H1 (cell line): ENCODE results near the gene TEX22. TPM values are rescaled to one million over a fixed set of nuclear protein-coding genes. Genes with fewer than 3 reads are reported as not detected.

Experiments used
- CHD1 ChIP-seq: IDR thresholded peaks from 2 replicates; pipeline ENCODE4 v1.6.1; 2012; ENCODE audit warnings: low read depth, low read length, improper control_type of control experiment
- CHD7 ChIP-seq: fragments of 300-600 bp; sonication (generic); IDR thresholded peaks from 2 replicates; pipeline ENCODE4 v1.7.1; 2012; ENCODE audit warnings: low read length, moderate library complexity, mild to moderate bottlenecking, inconsistent platforms; ENCODE audit not compliant: insufficient replicate concordance
- GTF2F1 ChIP-seq: IDR thresholded peaks from 2 replicates; pipeline ENCODE4 v1.6.1; 2012; ENCODE audit warnings: low read depth, low read length, improper control_type of control experiment, borderline replicate concordance
- POU5F1 ChIP-seq: IDR thresholded peaks from 2 replicates; pipeline ENCODE4 v1.6.1; 2011; ENCODE audit warnings: low read depth, mild to moderate bottlenecking, low read length, moderate library complexity
- SUZ12 ChIP-seq: fragments of 200-600 bp; sonication (generic); IDR thresholded peaks from 2 replicates; pipeline ENCODE4 v1.6.1; 2012; ENCODE audit warnings: mild to moderate bottlenecking, inconsistent platforms, low read length, moderate library complexity, mixed read lengths
- polyA plus RNA-seq, 7 experiments: library from polyadenylated mRNA; depleted of rRNA in 3 of 7; stranded (reverse) in 5 of 7; unstranded in 2 of 7; fragments of >200 nt in 5 of 7; fragments of 200-250 nt in 2 of 7; gene quantifications; 1 replicate in 5 of 7; 2 replicates in 1 of 7; 4 replicates in 1 of 7; pipeline versions ENCODE4 v1.2.1 to v1.2.3, GENCODE V29; 2011 to 2013; ENCODE audit warnings: missing spikeins in 2 of 7, mixed read lengths in 2 of 7
- total RNA-seq: library from RNA; stranded (reverse); fragmentation: NEBNext Ultra II Directional; extraction: Animal tissue kit (Norgen Biotek cat#: 25700); gene quantifications from 2 replicates; pipeline ENCODE4 v1.2.1, GENCODE V29; 2021

The TEX22 gene
- total and polyA plus RNA-seq, 2 of the 8 experiments (the other 6 are each of a cell fraction or from before 2014, with no cell fraction given), result 0.24 to 0.39 TPM

DNA sequence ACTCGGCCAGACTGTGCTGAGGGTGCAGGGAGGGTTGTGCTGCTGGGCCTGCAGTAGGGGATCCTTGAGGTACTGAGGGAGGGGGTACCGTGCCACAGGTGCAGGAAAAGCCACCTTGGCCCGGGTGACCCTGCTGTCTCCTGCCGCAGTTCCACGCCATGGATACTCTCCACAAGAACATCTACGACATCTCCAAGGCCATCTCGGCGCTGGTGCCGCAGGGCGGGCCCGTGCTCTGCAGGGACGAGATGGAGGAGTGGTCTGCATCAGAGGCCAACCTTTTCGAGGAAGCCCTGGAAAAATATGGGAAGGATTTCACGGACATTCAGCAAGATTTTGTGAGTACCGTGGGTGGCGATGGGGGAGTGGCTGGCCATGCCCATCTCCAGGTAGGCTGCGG, 62.3 kb downstream of the TEX22 start (continued):
- no peak for TF ChIP-seq CHD7
- no peak for TF ChIP-seq GTF2F1
- TF ChIP-seq CHD1, result no peak
- TF ChIP-seq POU5F1, result no peak
- no peak for TF ChIP-seq SUZ12
